ENCODE data around the gene PRR27.

PRR27 gene

GRCh38 chr4:70203601-70204000 lies 49.6 kb downstream of the PRR27 start:
- TF ChIP-seq TAF1 (IDR thresholded peaks at IDR 0.05; ENCODE audit: borderline replicate concordance, insufficient read depth, low read length) = no peak
- TF ChIP-seq FOXP2 (optimal IDR thresholded peaks at IDR 0.05; ENCODE audit: borderline replicate concordance, extremely low read depth, extremely low read length, insufficient read depth) = no peak
- no peak for TF ChIP-seq POLR2AphosphoS5 (IDR thresholded peaks at IDR 0.05; ENCODE audit: low read depth, low read length)
- no peak for TF ChIP-seq SIN3A (IDR thresholded peaks at IDR 0.05; ENCODE audit: borderline replicate concordance, insufficient read depth, low read length)
- no peak for TF ChIP-seq REST (IDR thresholded peaks at IDR 0.05; ENCODE audit: insufficient read depth in 1 of 2, low read depth in 2 of 2, low read length in 2 of 2)

All from PFSK-1 (cell line).